Posterior cingulate gyrus (tissue), 11 donors: ENCODE measurements around the gene RGS14.
"Not testable (repeated sequence)": the region's sequence is repeated elsewhere in the genome, so short reads cannot be mapped to it uniquely, and the experiment has no call there.

Experiments
- DNase-seq, 10 donors: peaks; one replicate each; pipeline versions ENCODE4 v3.0.0 to v3.0.0-alpha.2; 2020 to 2021; ENCODE audit warnings: mixed read lengths in 3 of 10
- intact Hi-C: fragments of 100-400 bp; cut with DNase I; formaldehyde crosslinking; loops from one replicate; pipeline ENCODE4 v1.15.1; 2023

Gene RGS14

DNA sequence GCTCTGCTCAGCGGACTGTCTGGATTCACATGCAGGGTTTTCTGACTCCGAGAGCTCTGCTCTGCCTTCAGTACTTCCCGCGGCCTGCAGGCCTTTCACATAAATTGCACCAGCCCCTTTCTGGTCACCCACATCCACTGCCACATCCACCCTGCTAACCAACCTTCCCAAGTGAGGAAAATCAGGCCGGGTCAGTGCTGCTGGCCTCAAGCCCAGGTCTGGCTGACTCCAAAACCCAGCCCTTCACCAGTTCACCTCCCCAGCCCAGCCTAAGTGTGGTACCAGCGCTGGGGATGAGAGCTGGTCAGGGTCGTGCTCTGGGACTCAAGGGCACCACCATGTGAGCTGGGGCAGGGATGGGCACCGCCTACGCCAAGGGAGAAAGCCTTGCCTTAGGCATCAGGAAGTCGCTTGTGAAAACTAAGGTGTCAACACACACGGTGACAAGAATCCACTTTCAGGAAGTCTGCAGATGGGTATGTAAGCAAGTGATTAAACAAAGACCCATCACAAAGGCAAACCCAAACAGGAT lies 18.6 kb upstream of the RGS14 start:
- intact Hi-C loops, result no loop called here
- peak in 3 of 10 donors; percentile 26 to 56 (median 31) for DNase-seq

DNA sequence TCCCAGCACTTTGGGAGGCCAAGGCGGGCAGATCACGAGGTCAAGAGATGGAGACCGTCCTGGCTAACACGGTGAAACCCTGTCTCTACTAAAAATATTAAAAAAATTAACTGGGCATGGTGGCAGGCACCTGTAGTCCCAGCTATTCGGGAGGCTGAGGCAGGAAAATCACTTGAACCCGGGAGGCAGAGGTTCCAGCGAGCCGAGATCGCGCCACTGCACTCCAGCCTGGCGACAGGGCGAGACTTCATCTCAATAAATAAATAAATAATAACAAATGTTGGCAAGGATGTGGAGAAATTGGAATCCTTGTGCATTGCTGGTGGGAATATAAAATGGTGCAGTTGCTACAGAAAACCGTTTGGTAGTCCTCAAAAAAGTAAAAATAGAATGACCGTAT lies 14.7 kb upstream of the RGS14 start:
- peak in 3 of 10 donors; percentile 52 to 57 (median 55) for DNase-seq
- intact Hi-C loops, result not testable (repeated sequence)

DNA sequence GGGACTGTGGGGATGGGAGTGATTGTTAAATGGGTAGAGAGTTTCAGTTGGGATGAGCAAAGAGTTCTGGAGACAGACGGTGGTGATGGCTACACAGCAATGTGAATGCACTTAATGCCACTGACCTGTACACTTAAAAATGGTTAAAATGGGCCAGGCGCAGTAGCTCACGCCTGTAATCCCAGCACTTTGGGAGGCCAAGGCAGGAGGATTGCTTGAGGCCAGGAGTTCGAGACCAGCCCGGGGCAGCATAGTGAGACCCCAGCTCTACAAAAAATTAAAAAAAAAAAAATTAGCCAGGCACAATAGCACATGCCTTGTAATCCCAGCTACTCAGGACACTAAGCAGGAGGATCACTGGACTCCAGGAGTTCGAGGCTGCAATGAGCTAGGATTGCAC lies 13.9 kb upstream of the RGS14 start:
- intact Hi-C loops, result no loop called here
- peak in 3 of 10 donors; percentile 0 to 8 (median 2) for DNase-seq

DNA sequence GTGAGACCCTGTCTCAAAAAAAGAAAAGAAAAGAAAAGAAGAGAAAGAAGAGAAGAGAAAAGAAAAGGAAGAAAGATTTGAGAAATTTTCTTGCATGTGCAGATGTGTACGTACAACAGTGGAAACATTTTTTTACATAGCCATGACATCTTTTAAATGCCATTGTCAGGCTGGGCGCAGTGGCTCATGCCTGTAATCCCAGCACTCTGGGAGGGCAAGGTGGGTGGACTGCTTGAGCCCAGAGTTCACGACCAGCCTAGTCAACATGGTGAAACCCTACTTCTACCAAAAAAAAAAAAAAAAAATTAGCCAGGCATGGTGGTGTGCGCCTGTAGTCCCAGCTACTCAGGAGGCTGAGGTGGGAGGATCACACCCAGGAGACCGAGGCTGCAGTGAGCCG lies 12.8 kb upstream of the RGS14 start:
- intact Hi-C loops, result no loop called here
- DNase-seq, result peak in 3 of 10 donors; percentile 27 to 36 (median 28)

DNA sequence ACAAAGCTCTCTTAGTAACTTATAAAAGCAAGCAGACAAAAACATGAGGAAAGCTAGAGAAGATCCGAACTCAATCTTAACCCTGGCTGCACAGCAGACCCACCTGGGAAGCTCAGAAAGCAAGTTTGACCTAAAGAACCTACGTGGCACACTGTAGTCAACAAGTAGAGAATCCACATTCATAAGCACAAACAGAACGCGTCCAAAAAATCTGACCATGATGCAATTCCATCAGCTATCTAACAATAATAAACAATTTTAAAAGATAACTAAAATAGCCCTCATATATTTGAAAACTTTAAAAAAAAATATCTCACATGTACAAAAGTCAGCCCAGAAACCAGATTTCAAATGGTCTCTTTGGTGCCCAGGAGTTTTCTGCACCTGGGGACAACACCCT lies 10.9 kb upstream of the RGS14 start:
- peak in 1 of 10 donors; percentile 9 for DNase-seq
- intact Hi-C loops, result no loop called here

DNA sequence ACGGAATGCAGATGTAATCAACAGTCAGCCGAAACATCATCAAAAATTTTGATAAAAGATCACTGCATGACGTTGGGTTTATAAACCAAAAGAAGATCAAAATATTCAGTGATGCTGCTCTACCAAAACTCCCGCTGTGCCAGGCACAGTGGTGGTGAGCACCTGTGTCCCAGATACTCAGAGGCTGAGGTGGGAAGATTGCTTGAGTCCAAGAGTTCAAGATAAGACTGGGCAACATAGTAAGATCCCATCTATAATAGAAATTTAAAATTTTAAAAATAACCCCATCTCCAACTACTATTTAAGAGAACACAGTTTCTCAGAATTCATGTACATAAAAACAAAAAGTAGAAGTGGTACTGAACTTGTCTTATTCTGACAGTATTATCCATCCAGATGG lies 10.0 kb upstream of the RGS14 start:
- DNase-seq, result peak in 1 of 10 donors; percentile 22
- intact Hi-C loops, result no loop called here

DNA sequence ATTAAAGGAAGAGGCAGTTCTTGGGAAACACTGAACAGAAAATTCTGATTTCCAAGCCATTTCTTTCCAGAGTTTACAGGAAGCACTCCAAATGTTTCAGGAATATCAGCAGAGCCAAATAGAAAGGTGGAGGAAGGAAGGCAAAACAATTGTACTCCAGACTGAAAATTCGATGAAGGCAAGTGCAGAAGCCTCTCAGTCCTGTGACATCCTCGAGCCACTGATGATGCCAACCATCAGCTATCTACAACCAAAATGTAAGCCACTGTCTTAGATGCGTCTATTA lies 8.4 kb upstream of the RGS14 start:
- intact Hi-C loops, result no loop called here
- DNase-seq, result no peak

DNA sequence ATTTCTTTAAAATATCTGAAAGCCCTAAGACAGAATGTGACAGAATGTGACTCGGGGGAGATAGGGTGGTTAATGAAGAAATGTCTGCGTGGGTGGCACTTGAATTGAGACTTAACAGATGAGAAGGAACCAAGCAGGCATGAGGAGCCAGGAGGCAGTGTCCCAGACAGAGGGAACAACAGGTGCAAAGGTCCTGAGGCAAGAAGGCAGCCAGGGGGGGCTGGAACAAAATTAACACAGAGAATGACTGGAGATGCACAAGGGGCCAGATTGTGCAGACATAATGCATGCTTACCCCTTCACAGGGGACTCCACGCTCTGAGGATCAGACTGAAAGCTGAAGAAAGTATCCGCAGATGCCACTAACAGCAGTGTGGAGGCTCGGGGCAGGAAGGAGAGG lies 8.0 kb upstream of the RGS14 start:
- intact Hi-C loops, result loop anchor here (5.0 kb wide), 1 partner anchor 47 kb away; the partner anchor contains the start of genes PRELID1 and RAB24
- DNase-seq, result peak in 3 of 10 donors; percentile 4 to 17 (median 8)

DNA sequence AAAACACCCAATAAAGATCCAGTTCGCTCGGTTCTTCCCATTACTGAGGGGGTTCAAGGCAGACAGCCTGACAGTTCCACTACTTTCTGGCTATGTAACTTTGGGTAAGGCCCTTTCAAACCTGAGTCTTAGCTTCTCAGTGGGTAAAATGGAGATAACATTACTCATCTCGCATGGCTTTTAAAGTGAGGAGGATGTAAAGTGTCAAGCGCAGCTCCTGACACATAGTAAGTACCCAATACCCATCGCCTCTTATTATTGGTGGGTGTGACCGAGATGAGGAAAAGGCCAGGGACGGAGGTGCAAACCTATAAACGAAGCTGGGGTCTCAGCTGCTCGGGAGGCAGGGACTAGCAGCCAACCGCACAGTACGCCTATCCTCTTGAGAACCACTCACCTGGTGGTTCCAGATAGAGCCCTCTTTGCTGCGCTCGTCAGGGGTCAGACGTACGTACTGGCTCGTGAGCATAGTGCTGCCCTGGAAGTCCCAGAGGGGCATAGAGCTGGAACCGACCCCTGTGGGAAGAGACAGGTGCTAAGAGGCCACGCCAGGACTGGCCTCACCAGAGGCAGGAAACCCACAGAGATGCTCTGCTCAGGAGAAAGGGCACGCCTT lies 6.8 kb upstream of the RGS14 start:
- intact Hi-C loops, result loop anchor here (5.0 kb wide), 1 partner anchor 49 kb away; the partner anchor contains the start of genes PRELID1 and RAB24
- DNase-seq, result peak in 2 of 10 donors; percentile 24 to 64

DNA sequence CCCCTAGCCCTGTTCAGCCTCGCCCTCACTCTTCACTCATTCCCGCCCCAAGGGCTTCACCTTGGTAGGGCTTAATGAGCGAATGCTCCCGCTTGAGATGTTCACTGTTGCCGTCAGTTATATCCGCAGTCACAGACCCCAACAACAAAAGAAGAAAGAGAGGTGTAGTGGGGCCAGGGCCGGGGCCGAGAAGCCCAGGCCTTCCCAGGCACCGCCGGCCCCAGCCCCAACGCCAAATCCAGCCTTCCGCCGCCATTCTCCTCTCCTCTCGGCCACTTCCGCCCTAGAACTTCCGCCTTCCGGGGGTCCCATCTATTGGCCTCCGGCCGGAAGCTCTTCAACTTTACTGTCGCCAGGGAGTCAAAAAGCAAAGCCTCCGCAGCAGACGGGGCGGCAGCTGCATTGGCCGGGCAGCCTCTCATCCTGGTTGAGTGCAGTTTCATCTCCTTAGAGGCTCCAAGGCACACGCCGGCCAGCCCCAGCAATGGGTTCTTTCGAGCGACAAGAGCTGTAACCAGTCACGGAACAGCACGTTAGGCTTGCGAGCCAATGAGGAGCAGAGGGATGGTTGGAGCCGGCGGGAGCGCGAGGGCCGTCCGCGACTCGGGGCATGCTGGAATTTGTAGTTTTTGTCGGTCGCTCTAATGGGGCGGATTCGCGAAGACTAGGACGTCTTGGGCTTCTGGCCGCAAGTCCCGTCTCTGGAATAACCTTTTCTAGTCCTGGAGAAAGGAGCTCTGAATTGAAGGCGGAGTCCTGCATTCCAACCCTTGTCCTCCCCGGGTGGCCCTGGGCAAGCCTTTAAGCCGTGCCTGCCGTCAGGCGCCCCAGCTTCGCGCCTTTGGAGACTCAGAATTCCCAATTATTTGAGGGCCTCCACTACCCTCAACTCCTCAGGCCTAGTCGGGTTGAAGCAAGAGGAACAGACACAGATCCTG lies 6.1 kb upstream of the RGS14 start, which contains the start of gene LMAN2:
Gene LMAN2 (minus strand): TSS at position 277 of the 938 bp plus-strand sequence. CDS start 21 bp downstream, at position 256.
- intact Hi-C loops, result loop anchor here (5.0 kb wide), 1 partner anchor 49 kb away; the partner anchor contains the start of genes PRELID1 and RAB24
- peak; percentile 91 to 99 (median 95) for DNase-seq

DNA sequence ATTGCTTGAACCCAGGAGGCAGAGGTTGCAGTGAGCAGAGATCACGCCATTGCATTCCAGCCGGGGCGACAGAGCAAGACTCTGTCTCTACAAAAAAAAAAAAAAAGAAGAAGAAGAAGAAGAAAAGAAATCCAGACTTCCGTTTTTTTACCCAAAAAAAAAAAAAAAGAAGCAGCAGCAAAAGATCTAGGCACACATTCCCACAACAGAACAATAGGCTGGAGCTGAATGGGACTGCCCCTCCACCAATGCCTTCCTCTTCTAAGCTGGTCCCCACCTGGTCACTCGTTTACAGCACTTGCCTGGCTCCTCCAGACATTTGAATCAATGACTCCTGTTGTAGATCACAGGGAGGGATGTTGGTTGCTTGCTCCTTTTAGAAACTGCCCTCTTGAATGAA lies 4.6 kb upstream of the RGS14 start:
- DNase-seq, result peak in 1 of 10 donors; percentile 21
- intact Hi-C loops, result loop anchor here (5.0 kb wide), 1 partner anchor 51 kb away; the partner anchor contains the start of genes PRELID1 and RAB24

DNA sequence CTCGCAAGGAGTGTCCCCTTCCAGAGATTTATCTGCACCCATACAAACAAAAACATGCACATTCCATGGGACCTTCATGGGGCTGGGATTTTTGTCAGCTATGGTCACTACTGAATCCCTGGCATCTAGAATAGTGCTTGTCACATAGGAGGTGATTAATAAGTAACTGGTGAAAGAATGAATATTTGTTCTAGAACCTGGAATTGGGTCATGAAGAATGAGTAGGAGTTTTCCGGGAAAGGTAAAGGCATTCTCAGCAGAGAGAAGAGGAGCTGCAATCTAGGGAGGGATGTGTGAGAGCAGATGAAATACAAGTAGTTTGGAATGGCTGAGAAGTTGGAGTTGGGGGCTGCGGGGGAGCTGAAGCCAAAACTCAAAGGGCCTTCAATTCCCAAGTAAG lies 3.5 kb upstream of the RGS14 start:
- intact Hi-C loops, result loop anchor here (5.0 kb wide), 1 partner anchor 52 kb away; the partner anchor contains the start of genes PRELID1 and RAB24

DNA sequence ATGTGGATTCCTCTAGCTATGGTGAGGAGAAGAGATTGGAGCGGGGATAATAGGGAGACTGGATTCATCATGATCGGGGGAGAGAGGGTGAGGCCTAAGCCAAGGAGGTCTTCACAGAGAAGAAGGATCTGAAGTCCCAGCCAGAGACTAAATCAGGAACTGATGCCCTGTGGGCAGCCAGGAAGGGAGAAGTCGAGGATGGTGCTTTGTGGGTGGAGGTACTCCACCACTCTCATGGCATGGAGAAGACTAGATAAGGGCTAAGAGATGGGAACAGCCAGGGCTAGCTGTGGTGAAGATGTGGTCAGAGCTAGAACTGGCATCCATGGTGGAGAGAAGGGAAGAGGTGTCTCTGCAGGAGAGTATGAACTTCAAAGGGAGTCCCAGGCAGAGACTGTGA lies 3.0 kb upstream of the RGS14 start:
- peak in 1 of 10 donors; percentile 4 for DNase-seq
- intact Hi-C loops, result loop anchor here (5.0 kb wide), 1 partner anchor 52 kb away; the partner anchor contains the start of genes PRELID1 and RAB24

More for the DNA sequence above, 3.5 kb upstream of the RGS14 start:
- DNase-seq, result peak in 1 of 10 donors; percentile 5

DNA sequence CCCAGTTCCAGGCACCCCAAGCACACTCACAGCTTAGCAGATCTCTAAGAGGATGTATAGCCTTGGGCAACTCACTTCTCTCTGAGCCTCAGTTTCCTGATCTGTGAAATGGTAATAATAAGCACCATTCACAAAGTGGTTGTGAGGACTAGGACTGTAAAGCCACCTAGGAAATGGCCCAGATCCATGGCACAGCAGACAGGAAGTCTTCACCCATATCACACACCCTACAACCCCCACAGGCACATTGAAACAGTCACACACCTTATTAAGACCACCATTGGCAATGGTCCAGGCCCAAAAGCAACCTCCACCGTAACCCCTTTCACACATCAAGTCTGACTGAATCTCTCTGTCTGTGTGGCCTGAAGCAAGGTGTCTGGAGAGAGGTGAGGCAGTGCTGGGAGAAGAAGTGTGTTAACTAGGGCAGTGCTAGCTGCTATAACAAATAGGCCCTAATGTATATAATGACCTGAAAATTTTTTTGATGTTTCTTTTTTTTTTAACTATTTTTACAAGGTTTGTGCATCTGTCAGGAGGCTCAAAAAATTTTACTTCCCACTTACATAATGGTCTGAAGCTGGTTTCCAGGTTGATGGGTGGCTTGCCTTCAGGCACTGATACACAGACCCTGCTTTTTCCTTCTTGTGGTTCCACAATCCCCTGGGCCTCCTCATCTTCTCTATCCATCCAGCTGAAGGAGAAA lies 2.4 kb upstream of the RGS14 start:
- peak in 1 of 10 donors; percentile 2 for DNase-seq
- intact Hi-C loops, result no loop called here

DNA sequence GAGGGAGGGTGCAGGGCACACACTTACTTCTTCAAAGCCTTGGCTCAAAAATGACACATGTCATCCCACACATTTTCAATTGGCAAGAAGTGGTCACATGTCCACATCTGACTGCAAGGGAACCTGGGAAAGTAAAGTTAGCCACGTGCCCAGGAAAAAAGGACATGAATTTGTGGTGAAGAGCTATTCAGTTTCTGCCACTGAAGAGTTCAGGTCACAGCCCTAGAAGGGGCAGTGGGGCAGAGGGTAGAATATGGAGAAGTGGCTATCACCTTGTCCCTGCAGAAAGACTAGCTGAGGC lies 1.9 kb upstream of the RGS14 start:
- intact Hi-C loops, result no loop called here
- DNase-seq, result peak in 1 of 10 donors; percentile 18

DNA sequence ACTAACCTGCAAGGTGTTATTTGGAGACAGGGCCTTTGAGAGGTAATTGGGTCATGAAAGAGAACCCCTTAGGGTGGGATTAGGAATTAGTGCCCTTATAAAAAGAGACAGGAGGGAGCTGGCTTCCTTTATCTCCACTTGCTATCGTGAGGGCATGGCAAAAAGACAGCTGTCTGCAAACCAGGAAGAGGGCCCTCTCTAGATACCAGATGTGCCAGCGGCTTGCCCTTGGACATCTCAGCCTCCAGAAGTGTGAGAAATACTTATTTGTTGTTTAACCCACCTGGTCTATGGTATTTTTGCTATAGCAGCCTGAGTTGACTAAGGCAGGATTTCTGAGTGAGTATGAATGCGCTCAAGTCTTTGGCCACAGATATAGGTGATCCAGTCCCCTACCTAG lies 978 bp upstream of the RGS14 start:
- intact Hi-C loops, result no loop called here
- DNase-seq, result no peak

DNA sequence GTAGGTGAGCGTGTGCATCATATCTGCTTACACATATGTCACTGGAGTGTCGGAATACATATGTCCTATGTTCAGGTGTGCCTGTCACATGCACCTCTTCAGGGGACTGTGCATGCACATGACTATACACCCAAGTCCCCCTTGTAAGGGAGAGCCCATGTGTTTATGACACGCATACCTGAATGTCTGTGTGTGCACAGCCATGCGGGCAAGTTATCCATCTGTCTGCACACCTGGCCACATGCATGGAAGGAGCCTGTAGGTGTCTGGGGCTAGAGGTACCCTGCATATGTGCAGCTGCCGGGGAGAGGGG lies 622 bp upstream of the RGS14 start:
- intact Hi-C loops, result no loop called here
- DNase-seq, result no peak

DNA sequence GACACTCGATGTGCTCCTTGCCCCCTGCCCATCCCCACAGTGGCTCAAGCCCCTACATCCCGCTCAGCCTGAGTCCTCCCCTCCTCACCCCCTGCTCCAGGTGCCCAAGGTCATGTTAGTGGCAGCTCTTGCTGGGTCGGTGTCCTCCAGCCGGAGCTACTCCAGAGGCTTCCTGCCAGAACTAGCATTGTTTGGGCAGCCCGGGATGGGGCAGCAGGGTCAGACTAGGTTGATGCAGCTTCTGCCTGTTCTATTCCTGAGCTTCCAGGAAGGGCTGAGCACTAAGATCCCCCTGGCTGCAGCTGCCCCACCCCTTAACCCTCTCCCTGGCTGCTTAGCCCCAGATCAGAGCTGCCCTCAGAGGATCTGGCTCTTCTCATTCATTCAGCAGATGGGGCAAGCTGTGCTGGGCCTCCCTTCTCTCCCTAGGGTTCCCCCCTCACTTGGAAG lies 671 bp downstream of the RGS14 start:
- peak in 1 of 10 donors; percentile 66 for DNase-seq
- intact Hi-C loops, result no loop called here

DNA sequence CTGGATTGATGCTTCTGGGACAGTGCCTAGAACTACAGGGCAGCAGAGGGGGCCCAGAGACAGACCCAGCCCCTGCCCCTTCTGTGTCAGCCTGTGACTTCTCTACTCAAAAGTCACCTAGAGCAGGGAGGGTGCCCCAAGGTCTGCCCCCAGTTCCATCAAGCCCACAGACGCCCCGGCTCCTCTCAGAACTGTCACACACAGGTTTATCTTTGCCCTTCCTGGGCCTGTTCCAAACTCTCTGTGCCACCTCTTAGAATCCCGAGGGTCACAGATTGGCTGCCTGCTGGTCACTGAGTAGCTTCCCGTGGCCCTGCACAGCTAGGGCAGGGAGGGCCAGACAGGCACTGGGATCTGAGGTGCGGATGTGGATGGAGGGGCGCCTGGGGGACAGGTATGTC lies 1.7 kb downstream of the RGS14 start:
- intact Hi-C loops, result no loop called here

DNA sequence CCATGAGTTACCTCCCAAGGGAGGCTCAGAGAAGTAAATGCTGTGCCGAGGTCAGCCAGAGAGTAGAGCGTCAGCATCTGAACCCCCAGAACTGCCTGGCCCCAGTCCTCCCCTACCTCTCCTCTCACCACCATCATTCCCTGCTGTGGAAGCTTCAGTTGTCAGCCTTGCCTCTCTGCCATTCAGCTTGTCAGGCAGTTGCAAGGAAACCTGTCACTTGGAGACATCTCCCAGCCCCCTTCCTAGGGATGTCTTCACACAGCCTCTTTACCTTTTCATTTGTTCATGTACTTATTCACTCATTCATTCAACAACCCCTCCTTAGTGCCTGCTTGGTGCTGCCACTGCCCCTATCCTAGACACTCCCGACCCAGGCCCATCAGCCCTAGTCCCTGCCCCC lies 2.1 kb downstream of the RGS14 start:
- DNase-seq, result peak in 1 of 10 donors; percentile 39
- intact Hi-C loops, result no loop called here

More for the DNA sequence above, 1.7 kb downstream of the RGS14 start:
- DNase-seq, result peak in 1 of 10 donors; percentile 46
